HepG2 (cell line): Measurements from ENCODE around the gene DIP2C. TPM values are rescaled to one million over a fixed set of nuclear protein-coding genes. Genes with fewer than 3 reads are reported as not detected.
A peak's percentile ranks its signal among the peaks of the same experiment; 100 is the strongest.

Source experiments
- ATAC-seq: fragments of 200-7000 bp; cut with Tn5 transposase; 3 replicates; pipeline ENCODE4 v1.9.1; 2020; ENCODE audit warnings: mild to moderate bottlenecking, moderate library complexity
- BruUV-seq: library from RNA; stranded (reverse); fragments of 400-500 nt; replicated peaks from 2 replicates; lab custom pipeline; 2021; lab: Mats Ljungman, UMichigan
- CTCF ChIA-PET: fragments of 300-600 bp; formaldehyde crosslinking; extraction: SDS; loops from one replicate; lab custom pipeline; 2021; ENCODE audit warnings: low total read pairs, inconsistent platforms, low intra/inter-chr PET ratio; lab: Yijun Ruan, JAX
- POLR2A ChIA-PET: fragments of 350-600 bp; sonication (Branson Sonifier 250); formaldehyde crosslinking; loops from one replicate; lab custom pipeline; 2020; ENCODE audit warnings: antibody characterized with exemption, inconsistent platforms; lab: Yijun Ruan, JAX
- DNase-seq: peaks from one replicate; pipeline ENCODE4 v3.0.0-alpha.2; 2015; ENCODE audit warnings: low spot score
- FAIRE-seq: peaks from 3 replicates; lab custom pipeline; 2011; peaks lifted over from hg19 to GRCh38; lab: Jason Lieb, UNC
- H2AFZ ChIP-seq: one replicate; pipeline ENCODE4 v1.6.1; 2011; ENCODE audit warnings: low read length, inconsistent platforms
- H3K27ac ChIP-seq: fragments of 300-600 bp; 3 replicates; pipeline ENCODE4 v1.8.0; 2011; ENCODE audit warnings: mixed run types, mild to moderate bottlenecking, mixed read lengths, low read length, inconsistent platforms; ENCODE audit not compliant: insufficient read depth; ENCODE audit errors: extremely low read length
- H3K27me3 ChIP-seq, 2 experiments: fragments of 200-600 bp in 1 of 2; 2 replicates in 1 of 2; 3 replicates in 1 of 2; pipeline versions ENCODE4 v1.6.0 to v1.8.0; 2011; ENCODE audit warnings: low read length in 2 of 2, mild to moderate bottlenecking in 2 of 2, moderate library complexity in 2 of 2, inconsistent platforms in 1 of 2; ENCODE audit not compliant: insufficient read depth in 2 of 2, control insufficient read depth in 1 of 2
- H3K36me3 ChIP-seq, 2 experiments: fragments of 200-600 bp in 1 of 2; replicated peaks in 1 of 2; 2 replicates in 1 of 2; 3 replicates in 1 of 2; pipeline versions ENCODE4 v1.5.1 to v1.8.0; 2011; ENCODE audit warnings: low read length in 2 of 2, inconsistent platforms in 1 of 2; ENCODE audit not compliant: insufficient read depth in 2 of 2, control insufficient read depth in 1 of 2
- H3K4me1 ChIP-seq: 2 replicates; pipeline ENCODE4 v1.5.1; 2012; ENCODE audit warnings: low read length, inconsistent platforms; ENCODE audit not compliant: insufficient read depth
- H3K4me2 ChIP-seq: 2 replicates; pipeline ENCODE4 v1.6.0; 2011; ENCODE audit warnings: low read depth, low read length, inconsistent platforms
- H3K4me3 ChIP-seq, 3 experiments: fragments of 200-600 bp in 1 of 3; sonication (generic), shearing (Covaris generic) in 1 of 3; replicated peaks in 1 of 3; 2 replicates each; pipeline ENCODE4 v1.5.1; 2011 to 2016; ENCODE audit warnings: low read length in 3 of 3, inconsistent platforms in 2 of 3, low read depth in 2 of 3, mild to moderate bottlenecking in 2 of 3, control low read depth in 1 of 3, mixed read lengths in 1 of 3; ENCODE audit not compliant: insufficient read depth in 1 of 3
- H3K79me2 ChIP-seq: one replicate; pipeline ENCODE4 v1.6.1; 2011; ENCODE audit warnings: low read length, inconsistent platforms; ENCODE audit not compliant: insufficient read depth
- H3K9ac ChIP-seq: 2 replicates; pipeline ENCODE4 v1.6.0; 2011; ENCODE audit warnings: mild to moderate bottlenecking, low read depth, low read length, inconsistent platforms; ENCODE audit not compliant: insufficient read depth
- H3K9me3 ChIP-seq: 2 replicates; pipeline ENCODE4 v1.5.1; 2012; ENCODE audit warnings: mild to moderate bottlenecking, low read length
- H4K20me1 ChIP-seq: 2 replicates; pipeline ENCODE4 v1.6.0; 2011; ENCODE audit warnings: inconsistent platforms, mild to moderate bottlenecking, low read length, moderate library complexity; ENCODE audit not compliant: insufficient read depth
- CEBPG ChIP-seq: IDR thresholded peaks from 2 replicates; pipeline ENCODE4 v1.6.1; 2016
- CENPX ChIP-seq: sonication (generic); formaldehyde crosslinking; IDR thresholded peaks from 2 replicates; pipeline ENCODE4 v1.9.0; 2021; ENCODE audit warnings: mild to moderate bottlenecking, missing genetic modification reagents, moderate library complexity
- EP300 ChIP-seq, 3 experiments: sonication (generic) in 1 of 3; formaldehyde crosslinking in 1 of 3; IDR thresholded peaks; 2 replicates each; pipeline versions ENCODE4 v1.5.1 to v1.6.1; 2011 to 2020; ENCODE audit warnings: low read depth in 2 of 3, low read length in 2 of 3, borderline replicate concordance in 1 of 3, improper control_type of control experiment in 1 of 3, mild to moderate bottlenecking in 1 of 3, missing genetic modification reagents in 1 of 3, moderate library complexity in 1 of 3
- FOXM1 ChIP-seq: sonication (generic); formaldehyde crosslinking; IDR thresholded peaks from 2 replicates; pipeline ENCODE4 v1.5.0; 2020; ENCODE audit warnings: missing genetic modification reagents
- LCORL ChIP-seq, 2 experiments: fragments of 450-650 bp in 1 of 2; sonication (generic) in 1 of 2; formaldehyde crosslinking in 1 of 2; IDR thresholded peaks; 2 replicates each; pipeline versions ENCODE4 v1.5.0 to v1.6.1; 2017 to 2020; ENCODE audit warnings: antibody characterized with exemption in 1 of 2, missing genetic modification reagents in 1 of 2
- SETDB1 ChIP-seq: sonication (generic); formaldehyde crosslinking; IDR thresholded peaks from 2 replicates; pipeline ENCODE4 v1.5.1; 2020; ENCODE audit warnings: missing genetic modification reagents, mild to moderate bottlenecking, borderline replicate concordance
- TRIM22 ChIP-seq: fragments of 450-650 bp; IDR thresholded peaks from 2 replicates; pipeline ENCODE4 v1.6.1; 2017
- ZC3H4 ChIP-seq: sonication (generic); formaldehyde crosslinking; IDR thresholded peaks from 2 replicates; pipeline ENCODE4 v1.4.0; 2020; ENCODE audit warnings: missing genetic modification reagents, borderline replicate concordance
- ZFP41 ChIP-seq: sonication (generic); formaldehyde crosslinking; IDR thresholded peaks from 2 replicates; pipeline ENCODE4 v1.4.0; 2020; ENCODE audit warnings: mild to moderate bottlenecking, missing genetic modification reagents, borderline replicate concordance
- ZNF121 ChIP-seq: sonication (generic); formaldehyde crosslinking; IDR thresholded peaks from 2 replicates; pipeline ENCODE4 v1.5.0; 2020; ENCODE audit warnings: mild to moderate bottlenecking, missing genetic modification reagents
- ZNF264 ChIP-seq: sonication (generic); formaldehyde crosslinking; IDR thresholded peaks from 2 replicates; pipeline ENCODE4 v1.4.0; 2020; ENCODE audit warnings: missing genetic modification reagents
- ZNF570 ChIP-seq: sonication (generic); formaldehyde crosslinking; IDR thresholded peaks from 2 replicates; pipeline ENCODE4 v1.4.0; 2020; ENCODE audit warnings: mild to moderate bottlenecking, missing genetic modification reagents, borderline replicate concordance
- ZNF572 ChIP-seq: sonication (generic); formaldehyde crosslinking; IDR thresholded peaks from 2 replicates; pipeline ENCODE4 v1.5.1; 2020; ENCODE audit warnings: mild to moderate bottlenecking, missing genetic modification reagents
- ZXDC ChIP-seq: sonication (generic); formaldehyde crosslinking; IDR thresholded peaks from 2 replicates; pipeline ENCODE4 v1.5.0; 2020; ENCODE audit warnings: mild to moderate bottlenecking, missing genetic modification reagents
- WGBS: methylation state at CpG from one replicate; pipeline ENCODE4 v1.1.6; 2017; ENCODE audit warnings: low lambda C conversion rate; 5-methylcytosine and 5-hydroxymethylcytosine counted together
- in situ Hi-C: cut with HindIII; loops from 2 replicates; pipeline ENCODE4 v1.10.0; 2017; ENCODE audit warnings: low pct_unique_long_range_greater_than_20kb; ENCODE audit not compliant: extremely low pct_ligation_motif_present
- intact Hi-C: fragments of 100-400 bp; cut with micrococcal nuclease; formaldehyde crosslinking; loops from one replicate; pipeline ENCODE4 v1.10.0; 2022; ENCODE audit not compliant: unreplicated experiment
- polyA plus RNA-seq, 8 experiments: library from polyadenylated mRNA; depleted of rRNA in 3 of 8; stranded (reverse) in 7 of 8; unstranded in 1 of 8; fragments of >200 nt; fragmentation: Illumina TruSeq in 4 of 8; extraction: Trizol in 4 of 8; gene quantifications; 2 replicates each; pipeline versions ENCODE4 v1.2.1 to v1.2.3, GENCODE V29; 2011 to 2016; ENCODE audit warnings: low read depth in 4 of 8, missing spikeins in 1 of 8, mixed read lengths in 1 of 8; ENCODE audit not compliant: insufficient read depth in 1 of 8
- total RNA-seq, 5 experiments: library from RNA; depleted of rRNA; stranded (reverse); fragments of >200 nt; fragmentation: Illumina TruSeq; extraction: Trizol; gene quantifications; 2 replicates each; pipeline ENCODE4 v1.2.3, GENCODE V29; 2016; ENCODE audit warnings: low read depth in 1 of 5

DIP2C gene
- total and polyA plus RNA-seq, 2 of the 13 experiments (the other 11 are each of a cell fraction or from before 2014, with no cell fraction given) = 2.2 to 2.7 TPM

GRCh38 chr10:498760-499435, 190.6 kb downstream of the DIP2C start (continued):
- TF ChIP-seq ZNF570 = no peak
- no peak for TF ChIP-seq ZC3H4
- TF ChIP-seq ZNF572 = no peak
- TF ChIP-seq ZFP41 = no peak
- no peak for TF ChIP-seq FOXM1 (CRISPR knock-in tag)
- TF ChIP-seq TRIM22 = no peak
- no peak for TF ChIP-seq LCORL (IDR thresholded peaks at IDR 0.05)
- TF ChIP-seq LCORL (CRISPR knock-in tag; IDR thresholded peaks at IDR 0.05) = no peak
- TF ChIP-seq CENPX (CRISPR knock-in tag) = no peak
- TF ChIP-seq EP300 (IDR thresholded peaks at IDR 0.05; ENCODE audit: low read depth in 2 of 2, low read length in 2 of 2) = no peak
- no peak for TF ChIP-seq EP300 (CRISPR knock-in tag; IDR thresholded peaks at IDR 0.05; ENCODE audit: borderline replicate concordance)

GRCh38 chr10:497898-498451, 191.5 kb downstream of the DIP2C start:
- no peak overlapping the region for H3K27ac ChIP-seq
- BruUV-seq = no TSS peak
- 83% methylated on average over 2 of the region's 6 CpGs for WGBS
- H3K9ac ChIP-seq = no peak overlapping the region
- CTCF ChIA-PET = no interaction called here
- no peaks in the 10 kb centered on the region for H3K79me2 ChIP-seq
- TF ChIP-seq ZNF264 (no peak), ZNF121 (CRISPR knock-in tag) (0 out of 2 replicates have a peak, but pooled peaks have one; percentile 23), ZXDC (CRISPR knock-in tag) (no peak), CEBPG (CRISPR knock-in tag) (no peak), SETDB1 (no peak)
- TF ChIP-seq, all 625 proteins: peak for 1
- Histone ChIP-seq H3K4me3 (no peak overlapping the region), H3K9me3 (no peaks in the 10 kb centered on the region), H4K20me1 (0 out of 2 replicates have a peak, but pooled peaks cover 2% of the 10 kb centered on the region), H3K4me2 (no peak overlapping the region), H3K4me1 (peaks cover 24% of the 10 kb centered on the region), H3K36me3 (no peaks in the 10 kb centered on the region), H2AFZ (no peak overlapping the region), H3K27me3 (no peaks in the 10 kb centered on the region)
- DNase-seq (no peak), ATAC-seq (no peak), FAIRE-seq (no peak)
- intact Hi-C loops = no loop called here
- in situ Hi-C loops = no loop called here
- POLR2A ChIA-PET = no interaction called here
